Osteoblast (primary cell): ENCODE measurements around the gene LRRC4C. TPM values are rescaled to one million over a fixed set of nuclear protein-coding genes. Genes with fewer than 3 reads are reported as not detected.

Experiments used
- DNase-seq: peaks from one replicate; pipeline ENCODE4 v3.0.0; 2011; ENCODE audit warnings: low spot score, mixed read lengths; ENCODE audit not compliant: insufficient read length; ENCODE audit errors: missing footprints
- H2AFZ ChIP-seq: 2 replicates; pipeline ENCODE4 v1.6.0; 2011; ENCODE audit warnings: mild to moderate bottlenecking, low read length
- H3K27ac ChIP-seq: 2 replicates; pipeline ENCODE4 v1.5.1; 2011; ENCODE audit warnings: mild to moderate bottlenecking, low read depth, low read length, moderate library complexity
- H3K27me3 ChIP-seq: 2 replicates; pipeline ENCODE4 v1.6.0; 2012; ENCODE audit warnings: mild to moderate bottlenecking, control low read depth, inconsistent platforms, low read length, moderate library complexity; ENCODE audit not compliant: insufficient read depth
- H3K36me3 ChIP-seq: 2 replicates; pipeline ENCODE4 v1.5.1; 2011; ENCODE audit warnings: mild to moderate bottlenecking, low read length, control low read depth, moderate library complexity; ENCODE audit not compliant: insufficient read depth
- H3K4me1 ChIP-seq: 2 replicates; pipeline ENCODE4 v1.5.1; 2011; ENCODE audit warnings: mild to moderate bottlenecking, low read length, control low read depth, moderate library complexity; ENCODE audit not compliant: insufficient read depth
- H3K4me2 ChIP-seq: 2 replicates; pipeline ENCODE4 v1.6.0; 2011; ENCODE audit warnings: mild to moderate bottlenecking, low read length; ENCODE audit not compliant: insufficient read depth
- H3K4me3 ChIP-seq: fragments of 200-600 bp; sonication (generic); 3 replicates; pipeline ENCODE4 v1.5.1; 2012; ENCODE audit warnings: mild to moderate bottlenecking, low read length, inconsistent platforms; ENCODE audit not compliant: insufficient read depth
- H3K79me2 ChIP-seq: 2 replicates; pipeline ENCODE4 v1.6.0; 2012; ENCODE audit warnings: mild to moderate bottlenecking, low read length, control low read depth, inconsistent platforms; ENCODE audit not compliant: insufficient read depth
- H3K9me3 ChIP-seq: 2 replicates; pipeline ENCODE4 v1.5.1; 2011; ENCODE audit warnings: low read depth, low read length, control low read depth
- H4K20me1 ChIP-seq: 2 replicates; pipeline ENCODE4 v1.6.0; 2012; ENCODE audit warnings: mild to moderate bottlenecking, low read length, control low read depth; ENCODE audit not compliant: insufficient read depth
- total RNA-seq: library from RNA; depleted of rRNA; stranded (reverse); fragments of >200 nt; gene quantifications from 2 replicates; pipeline ENCODE4 v1.2.3, GENCODE V29; 2012
- TF ChIP-seq, protein P1 (sequence below): IDR thresholded peaks from 2 replicates; pipeline ENCODE4 v1.5.1; 2011; ENCODE audit warnings: mild to moderate bottlenecking, low read depth, low read length, moderate library complexity; ENCODE audit errors: extremely low read depth

The LRRC4C gene
- total RNA-seq, 1 donor, result 2.2 TPM

DNA sequence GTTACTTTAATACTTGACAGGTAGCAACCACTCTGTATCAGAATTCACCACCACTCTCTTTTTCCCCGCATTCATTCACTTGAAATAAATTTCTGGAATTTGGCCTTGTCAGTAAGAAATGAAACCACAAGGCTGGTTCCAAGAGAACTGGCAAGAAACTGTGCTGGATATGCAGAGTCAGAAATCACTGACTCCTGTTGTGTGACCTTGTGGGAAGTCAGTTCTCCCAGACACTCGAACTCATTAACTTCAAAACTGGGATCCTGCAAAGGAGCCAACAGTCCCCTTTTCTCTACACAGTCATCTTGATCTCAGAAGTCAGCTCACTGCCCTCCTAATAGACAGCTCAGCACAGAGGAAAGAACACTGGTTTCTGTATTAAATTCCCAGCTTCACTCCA is 142.7 kb downstream of the LRRC4C start:
- Histone ChIP-seq H3K27me3 (no peaks in the 10 kb centered on the region), H3K4me3 (no peak overlapping the region), H4K20me1 (no peaks in the 10 kb centered on the region), H3K36me3 (no peaks in the 10 kb centered on the region), H3K79me2 (no peaks in the 10 kb centered on the region), H2AFZ (no peak overlapping the region), H3K4me2 (no peak overlapping the region), H3K27ac (no peak overlapping the region), H3K9me3 (no peaks in the 10 kb centered on the region), H3K4me1 (no peaks in the 10 kb centered on the region)
- TF ChIP-seq, protein P1, sequence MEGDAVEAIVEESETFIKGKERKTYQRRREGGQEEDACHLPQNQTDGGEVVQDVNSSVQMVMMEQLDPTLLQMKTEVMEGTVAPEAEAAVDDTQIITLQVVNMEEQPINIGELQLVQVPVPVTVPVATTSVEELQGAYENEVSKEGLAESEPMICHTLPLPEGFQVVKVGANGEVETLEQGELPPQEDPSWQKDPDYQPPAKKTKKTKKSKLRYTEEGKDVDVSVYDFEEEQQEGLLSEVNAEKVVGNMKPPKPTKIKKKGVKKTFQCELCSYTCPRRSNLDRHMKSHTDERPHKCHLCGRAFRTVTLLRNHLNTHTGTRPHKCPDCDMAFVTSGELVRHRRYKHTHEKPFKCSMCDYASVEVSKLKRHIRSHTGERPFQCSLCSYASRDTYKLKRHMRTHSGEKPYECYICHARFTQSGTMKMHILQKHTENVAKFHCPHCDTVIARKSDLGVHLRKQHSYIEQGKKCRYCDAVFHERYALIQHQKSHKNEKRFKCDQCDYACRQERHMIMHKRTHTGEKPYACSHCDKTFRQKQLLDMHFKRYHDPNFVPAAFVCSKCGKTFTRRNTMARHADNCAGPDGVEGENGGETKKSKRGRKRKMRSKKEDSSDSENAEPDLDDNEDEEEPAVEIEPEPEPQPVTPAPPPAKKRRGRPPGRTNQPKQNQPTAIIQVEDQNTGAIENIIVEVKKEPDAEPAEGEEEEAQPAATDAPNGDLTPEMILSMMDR, result no peak
- DNase-seq, result no peak

DNA sequence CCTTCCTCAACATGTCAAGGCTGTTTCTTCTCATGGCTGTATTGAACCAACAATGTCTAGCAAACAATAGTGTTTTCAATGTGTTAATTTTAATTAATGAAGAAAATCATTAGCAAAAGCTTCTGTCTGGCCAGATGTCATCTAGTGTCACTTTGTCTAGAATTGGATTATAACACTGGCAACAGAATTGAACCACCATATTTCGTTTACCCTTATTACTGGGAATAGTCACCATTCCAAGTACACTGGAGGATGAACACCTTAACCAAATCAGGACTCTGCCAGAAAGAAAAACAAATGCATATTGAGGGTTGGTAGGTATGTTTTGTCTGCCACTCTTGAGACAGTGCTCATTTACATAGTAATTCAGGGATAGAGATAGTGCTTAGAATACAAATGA is 146.2 kb downstream of the LRRC4C start:
- TF ChIP-seq, protein P1, result no peak

DNA sequence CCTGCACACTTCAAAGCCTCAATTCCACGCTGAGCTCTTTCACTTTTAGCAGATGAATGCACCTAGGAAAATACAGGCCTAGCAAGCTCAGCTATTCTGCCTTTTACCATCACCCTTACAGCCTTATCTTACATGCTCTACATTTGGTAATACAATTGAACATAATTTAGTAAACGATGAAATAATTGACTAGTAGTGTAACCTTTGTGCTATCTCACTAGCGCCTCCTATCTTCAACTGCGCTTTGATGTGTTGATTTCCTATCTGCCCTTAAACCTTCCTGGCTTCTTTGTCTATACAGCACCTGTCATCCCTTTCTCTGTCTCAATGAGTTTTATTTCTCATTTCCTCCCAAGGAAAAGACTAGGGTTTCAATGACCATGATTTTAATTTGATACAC is 149.7 kb downstream of the LRRC4C start:
- no peak overlapping the region for H3K4me2 ChIP-seq
- H3K36me3 ChIP-seq, result no peaks in the 10 kb centered on the region
- no peaks in the 10 kb centered on the region for H3K4me1 ChIP-seq
- H4K20me1 ChIP-seq, result no peaks in the 10 kb centered on the region
- H3K9me3 ChIP-seq, result no peaks in the 10 kb centered on the region
- TF ChIP-seq, protein P1, result no peak
- no peak overlapping the region for H3K27ac ChIP-seq
- H3K79me2 ChIP-seq, result no peaks in the 10 kb centered on the region
- no peak overlapping the region for H2AFZ ChIP-seq
- no peaks in the 10 kb centered on the region for H3K27me3 ChIP-seq
- no peak overlapping the region for H3K4me3 ChIP-seq
- no peak for DNase-seq

More for the DNA sequence above, 146.2 kb downstream of the LRRC4C start:
- Histone ChIP-seq H2AFZ (no peak overlapping the region), H4K20me1 (no peaks in the 10 kb centered on the region), H3K4me1 (no peaks in the 10 kb centered on the region), H3K4me2 (no peak overlapping the region), H3K36me3 (no peaks in the 10 kb centered on the region), H3K79me2 (no peaks in the 10 kb centered on the region), H3K27ac (no peak overlapping the region), H3K9me3 (no peaks in the 10 kb centered on the region), H3K4me3 (no peak overlapping the region), H3K27me3 (no peaks in the 10 kb centered on the region)
- DNase-seq, result no peak

DNA sequence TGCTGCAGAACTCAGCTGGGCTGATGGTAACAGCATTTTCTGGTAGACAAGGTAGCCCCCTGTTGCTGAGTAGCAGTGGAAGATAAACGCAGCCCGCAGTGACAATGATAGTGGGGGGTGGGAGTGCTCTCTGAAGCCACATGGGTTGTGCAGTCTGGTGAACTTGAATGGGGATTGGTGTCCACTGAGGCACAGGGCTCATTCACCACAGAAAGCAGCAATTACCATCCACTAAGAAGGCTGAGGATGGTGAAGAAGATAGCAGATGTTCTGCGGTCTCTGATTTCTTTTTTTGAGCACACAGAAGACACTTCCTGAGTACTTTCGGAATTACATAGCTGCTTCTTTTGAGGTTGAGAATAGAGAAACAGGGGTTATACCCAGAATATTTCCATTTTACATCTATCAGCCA is 150.3 kb downstream of the LRRC4C start:
- TF ChIP-seq, protein P1, result no peak
- no peaks in the 10 kb centered on the region for H4K20me1 ChIP-seq

More for the DNA sequence above, 150.3 kb downstream of the LRRC4C start:
- Histone ChIP-seq H3K9me3 (no peaks in the 10 kb centered on the region), H3K4me3 (no peak overlapping the region), H3K4me1 (no peaks in the 10 kb centered on the region), H2AFZ (no peak overlapping the region), H3K27ac (no peak overlapping the region), H3K27me3 (no peaks in the 10 kb centered on the region), H3K79me2 (no peaks in the 10 kb centered on the region), H3K36me3 (no peaks in the 10 kb centered on the region), H3K4me2 (no peak overlapping the region)
- DNase-seq, result no peak
